Measurements from ENCODE around the gene BLMH.

DNA sequence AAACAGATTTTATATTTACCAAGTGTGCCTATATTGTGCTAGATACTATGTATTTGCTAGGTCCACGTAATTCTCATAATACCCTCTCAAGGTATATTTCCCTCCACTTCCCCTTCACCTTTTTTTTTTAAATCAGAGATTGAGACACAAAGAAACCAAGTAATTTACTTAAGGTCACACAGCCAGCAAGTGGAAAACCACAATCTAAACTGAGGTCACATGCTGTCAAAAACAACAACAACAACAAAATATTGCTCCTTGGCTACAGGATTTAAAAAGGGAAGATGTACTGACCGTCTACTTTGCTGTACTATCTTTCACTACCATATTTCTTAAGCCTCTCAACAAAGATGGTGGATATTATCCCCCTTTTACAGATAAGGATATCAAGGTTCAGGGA is 15.8 kb downstream of the BLMH start:
- no peak for TF ChIP-seq EZH2 (IDR thresholded peaks at IDR 0.05; ENCODE audit: low read depth, unreplicated experiment)
- TF ChIP-seq, protein P1, sequence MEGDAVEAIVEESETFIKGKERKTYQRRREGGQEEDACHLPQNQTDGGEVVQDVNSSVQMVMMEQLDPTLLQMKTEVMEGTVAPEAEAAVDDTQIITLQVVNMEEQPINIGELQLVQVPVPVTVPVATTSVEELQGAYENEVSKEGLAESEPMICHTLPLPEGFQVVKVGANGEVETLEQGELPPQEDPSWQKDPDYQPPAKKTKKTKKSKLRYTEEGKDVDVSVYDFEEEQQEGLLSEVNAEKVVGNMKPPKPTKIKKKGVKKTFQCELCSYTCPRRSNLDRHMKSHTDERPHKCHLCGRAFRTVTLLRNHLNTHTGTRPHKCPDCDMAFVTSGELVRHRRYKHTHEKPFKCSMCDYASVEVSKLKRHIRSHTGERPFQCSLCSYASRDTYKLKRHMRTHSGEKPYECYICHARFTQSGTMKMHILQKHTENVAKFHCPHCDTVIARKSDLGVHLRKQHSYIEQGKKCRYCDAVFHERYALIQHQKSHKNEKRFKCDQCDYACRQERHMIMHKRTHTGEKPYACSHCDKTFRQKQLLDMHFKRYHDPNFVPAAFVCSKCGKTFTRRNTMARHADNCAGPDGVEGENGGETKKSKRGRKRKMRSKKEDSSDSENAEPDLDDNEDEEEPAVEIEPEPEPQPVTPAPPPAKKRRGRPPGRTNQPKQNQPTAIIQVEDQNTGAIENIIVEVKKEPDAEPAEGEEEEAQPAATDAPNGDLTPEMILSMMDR (conservative IDR thresholded peaks at IDR 0.05; ENCODE audit: low read depth in 2 of 2) = no peak
- TF ChIP-seq POLR2AphosphoS5 (IDR thresholded peaks at IDR 0.05; ENCODE audit: low read depth) = no peak
- TF ChIP-seq, protein P2, sequence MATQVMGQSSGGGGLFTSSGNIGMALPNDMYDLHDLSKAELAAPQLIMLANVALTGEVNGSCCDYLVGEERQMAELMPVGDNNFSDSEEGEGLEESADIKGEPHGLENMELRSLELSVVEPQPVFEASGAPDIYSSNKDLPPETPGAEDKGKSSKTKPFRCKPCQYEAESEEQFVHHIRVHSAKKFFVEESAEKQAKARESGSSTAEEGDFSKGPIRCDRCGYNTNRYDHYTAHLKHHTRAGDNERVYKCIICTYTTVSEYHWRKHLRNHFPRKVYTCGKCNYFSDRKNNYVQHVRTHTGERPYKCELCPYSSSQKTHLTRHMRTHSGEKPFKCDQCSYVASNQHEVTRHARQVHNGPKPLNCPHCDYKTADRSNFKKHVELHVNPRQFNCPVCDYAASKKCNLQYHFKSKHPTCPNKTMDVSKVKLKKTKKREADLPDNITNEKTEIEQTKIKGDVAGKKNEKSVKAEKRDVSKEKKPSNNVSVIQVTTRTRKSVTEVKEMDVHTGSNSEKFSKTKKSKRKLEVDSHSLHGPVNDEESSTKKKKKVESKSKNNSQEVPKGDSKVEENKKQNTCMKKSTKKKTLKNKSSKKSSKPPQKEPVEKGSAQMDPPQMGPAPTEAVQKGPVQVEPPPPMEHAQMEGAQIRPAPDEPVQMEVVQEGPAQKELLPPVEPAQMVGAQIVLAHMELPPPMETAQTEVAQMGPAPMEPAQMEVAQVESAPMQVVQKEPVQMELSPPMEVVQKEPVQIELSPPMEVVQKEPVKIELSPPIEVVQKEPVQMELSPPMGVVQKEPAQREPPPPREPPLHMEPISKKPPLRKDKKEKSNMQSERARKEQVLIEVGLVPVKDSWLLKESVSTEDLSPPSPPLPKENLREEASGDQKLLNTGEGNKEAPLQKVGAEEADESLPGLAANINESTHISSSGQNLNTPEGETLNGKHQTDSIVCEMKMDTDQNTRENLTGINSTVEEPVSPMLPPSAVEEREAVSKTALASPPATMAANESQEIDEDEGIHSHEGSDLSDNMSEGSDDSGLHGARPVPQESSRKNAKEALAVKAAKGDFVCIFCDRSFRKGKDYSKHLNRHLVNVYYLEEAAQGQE (IDR thresholded peaks at IDR 0.05; ENCODE audit: unreplicated experiment) = no peak
- no peak for TF ChIP-seq STAT1 (IDR thresholded peaks at IDR 0.05; ENCODE audit: unreplicated experiment)
- no peak for TF ChIP-seq EZH2phosphoT487 (IDR thresholded peaks at IDR 0.05; ENCODE audit: unreplicated experiment)
- TF ChIP-seq CREB1 (CRISPR knock-in tag; IDR thresholded peaks at IDR 0.05; ENCODE audit: low read depth) = no peak
- TF ChIP-seq, protein P3, sequence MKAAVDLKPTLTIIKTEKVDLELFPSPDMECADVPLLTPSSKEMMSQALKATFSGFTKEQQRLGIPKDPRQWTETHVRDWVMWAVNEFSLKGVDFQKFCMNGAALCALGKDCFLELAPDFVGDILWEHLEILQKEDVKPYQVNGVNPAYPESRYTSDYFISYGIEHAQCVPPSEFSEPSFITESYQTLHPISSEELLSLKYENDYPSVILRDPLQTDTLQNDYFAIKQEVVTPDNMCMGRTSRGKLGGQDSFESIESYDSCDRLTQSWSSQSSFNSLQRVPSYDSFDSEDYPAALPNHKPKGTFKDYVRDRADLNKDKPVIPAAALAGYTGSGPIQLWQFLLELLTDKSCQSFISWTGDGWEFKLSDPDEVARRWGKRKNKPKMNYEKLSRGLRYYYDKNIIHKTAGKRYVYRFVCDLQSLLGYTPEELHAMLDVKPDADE (IDR thresholded peaks at IDR 0.05) = no peak
- TF ChIP-seq ZNF331 (CRISPR knock-in tag; IDR thresholded peaks at IDR 0.05; ENCODE audit: low read depth) = no peak
